PC-9 (cell line): ENCODE measurements around the gene PTS. TPM values are rescaled to one million over a fixed set of nuclear protein-coding genes. Genes with fewer than 3 reads are reported as not detected.

Experiments
- Bru-seq: library from RNA; stranded (reverse); fragments of 400-500 nt; gene quantifications from one replicate; lab custom pipeline; 2021; lab: Mats Ljungman, UMichigan
- BruChase-seq, 2 experiments: library from RNA; stranded (reverse); fragments of 400-500 nt; gene quantifications; one replicate each; lab custom pipeline; 2021; lab: Mats Ljungman, UMichigan
- BruUV-seq: library from RNA; stranded (reverse); fragments of 400-500 nt; replicated peaks from 2 replicates; lab custom pipeline; 2021; lab: Mats Ljungman, UMichigan
- CTCF ChIA-PET: fragments of 300-600 bp; sonication (Branson Sonifier 250); formaldehyde crosslinking; loops from one replicate; lab custom pipeline; 2022; ENCODE audit warnings: antibody characterized with exemption; lab: Charles Lee
- POLR2A ChIA-PET: fragments of 300-600 bp; sonication (Branson Sonifier 250); formaldehyde crosslinking; loops from one replicate; lab custom pipeline; 2022; ENCODE audit warnings: antibody characterized with exemption; ENCODE audit not compliant: unreplicated experiment; lab: Charles Lee
- DNase-seq, 2 experiments: peaks; one replicate each; pipeline versions ENCODE4 v3.0.0 to v3.0.0-alpha.2; 2015 to 2022; ENCODE audit warnings: mixed read lengths in 1 of 2
- H2AFZ ChIP-seq: fragments of 200-600 bp; sonication (generic); 2 replicates; pipeline ENCODE4 v1.8.1; 2017; ENCODE audit warnings: antibody characterized with exemption
- H3F3A ChIP-seq: fragments of 200-600 bp; sonication (generic); 2 replicates; pipeline ENCODE4 v1.8.1; 2017; ENCODE audit warnings: antibody characterized with exemption, mild to moderate bottlenecking, low read depth; ENCODE audit not compliant: insufficient read depth
- H3K27ac ChIP-seq: fragments of 200-600 bp; sonication (generic); 2 replicates; pipeline ENCODE4 v1.6.1; 2016; ENCODE audit warnings: mixed run types
- H3K27me3 ChIP-seq: fragments of 200-600 bp; sonication (generic); 2 replicates; pipeline ENCODE4 v1.6.1; 2016; ENCODE audit warnings: low read depth, mixed run types; ENCODE audit not compliant: insufficient read depth
- H3K36me3 ChIP-seq: fragments of 200-600 bp; sonication (generic); 2 replicates; pipeline ENCODE4 v1.6.1; 2016; ENCODE audit warnings: low read depth, mixed run types
- H3K4me1 ChIP-seq: fragments of 200-600 bp; sonication (generic); replicated peaks from 2 replicates; pipeline ENCODE4 v1.6.1; 2016; ENCODE audit warnings: mixed run types; ENCODE audit not compliant: insufficient read depth
- H3K4me2 ChIP-seq: fragments of 200-600 bp; sonication (generic); 2 replicates; pipeline ENCODE4 v1.6.1; 2017; ENCODE audit warnings: mixed run types
- H3K4me3 ChIP-seq: fragments of 200-600 bp; sonication (generic); 2 replicates; pipeline ENCODE4 v1.6.1; 2016; ENCODE audit warnings: mixed run types
- H3K79me2 ChIP-seq: fragments of 200-600 bp; sonication (generic); 2 replicates; pipeline ENCODE4 v1.6.1; 2017; ENCODE audit warnings: low read depth, mixed run types
- H3K9me2 ChIP-seq: fragments of 200-600 bp; sonication (generic); 2 replicates; pipeline ENCODE4 v1.8.1; 2017; ENCODE audit warnings: mild to moderate bottlenecking; ENCODE audit not compliant: insufficient read depth
- H3K9me3 ChIP-seq: fragments of 200-600 bp; sonication (generic); 2 replicates; pipeline ENCODE4 v1.8.1; 2016; ENCODE audit warnings: low read depth; ENCODE audit not compliant: insufficient read depth
- H4K20me1 ChIP-seq: fragments of 200-600 bp; sonication (generic); 2 replicates; pipeline ENCODE4 v1.8.1; 2017; ENCODE audit not compliant: insufficient read depth
- EZH2 ChIP-seq: fragments of 200-600 bp; sonication (generic); IDR thresholded peaks from 2 replicates; pipeline ENCODE4 v1.8.0; 2017; ENCODE audit warnings: antibody characterized with exemption, low read depth
- intact Hi-C: fragments of 100-400 bp; cut with micrococcal nuclease; formaldehyde crosslinking; loops from one replicate; pipeline ENCODE4 v1.10.0; 2022; ENCODE audit not compliant: unreplicated experiment
- long read RNA-seq: library from polyadenylated mRNA; stranded (forward); transcript quantifications from one replicate; pipeline ENCODE4 v2.0.0, GENCODE V29; 2022
- total RNA-seq: library from RNA; stranded (reverse); gene quantifications from 2 replicates; pipeline ENCODE4 v1.2.3, GENCODE V29; 2021
- TF ChIP-seq, protein P1 (sequence below): fragments of 200-600 bp; sonication (generic); conservative IDR thresholded peaks from 2 replicates; pipeline ENCODE4 v1.6.1; 2017; ENCODE audit warnings: mixed run types, antibody characterized with exemption, mild to moderate bottlenecking, moderate library complexity

Gene PTS
- total RNA-seq: 37.6 and 43.0 TPM in 2 replicates
- Bru-seq, nascent RNA: percentile 91 among the genes with signal in this experiment
- BruChase-seq, experiment 1, labeled RNA remaining after a 2-hour chase: percentile 92 among the genes with signal in this experiment
- percentile 87 among the genes with signal in this experiment for BruChase-seq, experiment 2, labeled RNA remaining after a 6-hour chase
- long read RNA-seq, transcript PTS-201 (6 exons, 935 nt): major isoform, 68 of 79 reads
- long read RNA-seq, partial matches to known transcripts: 3 of 79 reads
- long read RNA-seq, other reads (novel, unspliced or antisense): 4 of 79 reads

DNA sequence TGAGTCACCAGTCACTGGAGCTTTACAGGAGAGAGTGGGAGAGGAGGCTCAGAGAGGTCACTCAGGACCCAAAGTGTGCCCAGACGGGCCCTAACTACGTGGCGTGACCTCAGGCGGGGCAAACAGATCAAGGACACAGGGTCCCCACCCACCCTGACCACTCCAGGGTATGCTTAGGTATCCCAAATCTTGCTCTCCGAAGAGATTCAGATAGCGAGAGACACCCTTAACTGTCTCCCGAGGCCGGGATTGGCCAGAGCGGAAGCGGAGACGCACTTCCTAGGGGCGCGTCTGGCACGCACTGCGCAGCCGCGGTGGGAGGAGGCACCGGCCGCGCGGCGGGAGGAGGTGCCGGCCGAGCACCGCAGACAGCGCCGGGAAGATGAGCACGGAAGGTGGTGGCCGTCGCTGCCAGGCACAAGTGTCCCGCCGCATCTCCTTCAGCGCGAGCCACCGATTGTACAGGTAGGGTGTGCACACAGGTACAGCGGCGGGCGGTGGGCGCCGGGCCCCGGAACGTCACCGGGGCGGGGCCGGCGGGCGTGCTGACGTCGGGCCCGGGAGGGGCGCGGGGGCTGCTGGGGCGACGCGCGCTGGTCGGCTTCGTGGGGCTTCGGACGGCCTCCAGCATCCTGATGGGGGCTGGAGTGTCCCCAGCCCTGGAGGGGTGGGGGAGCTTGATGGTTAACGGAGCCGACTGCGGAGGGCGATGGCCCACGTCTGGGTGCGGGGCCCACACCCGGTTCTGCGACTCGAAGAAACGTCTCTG lies at the start of gene PTS:
Gene PTS, plus strand, starts transcription at position 367 of the 769 bp plus-strand sequence. Its CDS starts 16 bp downstream, at position 383.
- no TSS peak for BruUV-seq
- Histone ChIP-seq H2AFZ (peak within 1 kb of the TSS; percentile 95), H3K27ac (peak within 1 kb of the TSS; percentile 76), H4K20me1 (no peaks in the 10 kb centered on the region), H3K9me2 (no peaks in the 10 kb centered on the region), H3K27me3 (no peaks in the 10 kb centered on the region), H3K79me2 (peaks cover 32% of the 10 kb centered on the region), H3K9me3 (no peaks in the 10 kb centered on the region), H3K4me2 (peak within 1 kb of the TSS; percentile 96), H3K4me1 (peaks cover 17% of the 10 kb centered on the region), H3K36me3 (peaks cover 23% of the 10 kb centered on the region), H3F3A (no peaks in the 10 kb centered on the region), H3K4me3 (peak within 1 kb of the TSS; percentile 98)
- CTCF ChIA-PET: interaction anchor here (0.7 kb wide), 1 partner anchor 635 kb away, joined by 7 read pairs; no protein-coding TSS in a partner anchor
- TF ChIP-seq, protein P1, sequence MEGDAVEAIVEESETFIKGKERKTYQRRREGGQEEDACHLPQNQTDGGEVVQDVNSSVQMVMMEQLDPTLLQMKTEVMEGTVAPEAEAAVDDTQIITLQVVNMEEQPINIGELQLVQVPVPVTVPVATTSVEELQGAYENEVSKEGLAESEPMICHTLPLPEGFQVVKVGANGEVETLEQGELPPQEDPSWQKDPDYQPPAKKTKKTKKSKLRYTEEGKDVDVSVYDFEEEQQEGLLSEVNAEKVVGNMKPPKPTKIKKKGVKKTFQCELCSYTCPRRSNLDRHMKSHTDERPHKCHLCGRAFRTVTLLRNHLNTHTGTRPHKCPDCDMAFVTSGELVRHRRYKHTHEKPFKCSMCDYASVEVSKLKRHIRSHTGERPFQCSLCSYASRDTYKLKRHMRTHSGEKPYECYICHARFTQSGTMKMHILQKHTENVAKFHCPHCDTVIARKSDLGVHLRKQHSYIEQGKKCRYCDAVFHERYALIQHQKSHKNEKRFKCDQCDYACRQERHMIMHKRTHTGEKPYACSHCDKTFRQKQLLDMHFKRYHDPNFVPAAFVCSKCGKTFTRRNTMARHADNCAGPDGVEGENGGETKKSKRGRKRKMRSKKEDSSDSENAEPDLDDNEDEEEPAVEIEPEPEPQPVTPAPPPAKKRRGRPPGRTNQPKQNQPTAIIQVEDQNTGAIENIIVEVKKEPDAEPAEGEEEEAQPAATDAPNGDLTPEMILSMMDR: no peak
- no peak for TF ChIP-seq EZH2
- peak; percentile 82 to 83 for DNase-seq
- intact Hi-C loops: loop anchor here (2.0 to 10.0 kb wide), 2 partner anchors 55 to 359 kb away; no protein-coding TSS in a partner anchor
- POLR2A ChIA-PET: interaction anchor here (0.7 kb wide), 1 partner anchor 236 kb away, joined by 5 read pairs; no protein-coding TSS in a partner anchor

DNA sequence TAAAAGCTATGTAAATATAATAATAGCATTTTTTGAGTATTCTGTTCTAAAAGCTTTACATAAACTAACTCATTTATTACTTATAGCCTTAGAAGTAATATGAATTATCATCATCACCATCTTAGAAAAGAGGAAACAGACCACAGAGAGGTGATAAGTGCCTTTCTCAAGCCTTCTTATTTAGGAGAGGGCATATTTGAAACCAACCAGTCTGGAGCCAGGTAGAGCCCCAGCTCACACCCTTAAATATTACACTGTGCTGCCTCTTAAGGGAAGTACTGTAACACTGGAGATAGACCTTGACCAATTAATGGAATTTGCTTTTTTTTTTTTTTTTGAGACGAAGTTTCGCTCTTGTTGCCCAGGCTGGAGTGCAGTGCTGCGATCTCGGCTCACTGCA lies 48.6 kb upstream of the PTS start:
- H4K20me1 ChIP-seq: no peaks in the 10 kb centered on the region
- H3K79me2 ChIP-seq: no peaks in the 10 kb centered on the region
- H3K9me2 ChIP-seq: no peaks in the 10 kb centered on the region
- BruUV-seq: no TSS peak
- peaks cover 9% of the 10 kb centered on the region for H3F3A ChIP-seq
- no peaks in the 10 kb centered on the region; the same call in 1 of the 2 replicates for H3K9me3 ChIP-seq
- H3K4me1 ChIP-seq: peaks cover 16% of the 10 kb centered on the region
- no peaks in the 10 kb centered on the region for H3K27me3 ChIP-seq
- TF ChIP-seq, protein P1: no peak
- TF ChIP-seq EZH2: no peak
- intact Hi-C loops: no loop called here
- H3K4me2 ChIP-seq: no peak overlapping the region
- ChIA-PET CTCF (interaction anchor here (0.6 kb wide), 1 partner anchor 408 kb away, joined by 3 read pairs; no protein-coding TSS in a partner anchor), POLR2A (no interaction called here)
- H3K4me3 ChIP-seq: no peak overlapping the region
- H3K36me3 ChIP-seq: no peaks in the 10 kb centered on the region
- H2AFZ ChIP-seq: no peak overlapping the region
- no peak for DNase-seq
- H3K27ac ChIP-seq: no peak overlapping the region

DNA sequence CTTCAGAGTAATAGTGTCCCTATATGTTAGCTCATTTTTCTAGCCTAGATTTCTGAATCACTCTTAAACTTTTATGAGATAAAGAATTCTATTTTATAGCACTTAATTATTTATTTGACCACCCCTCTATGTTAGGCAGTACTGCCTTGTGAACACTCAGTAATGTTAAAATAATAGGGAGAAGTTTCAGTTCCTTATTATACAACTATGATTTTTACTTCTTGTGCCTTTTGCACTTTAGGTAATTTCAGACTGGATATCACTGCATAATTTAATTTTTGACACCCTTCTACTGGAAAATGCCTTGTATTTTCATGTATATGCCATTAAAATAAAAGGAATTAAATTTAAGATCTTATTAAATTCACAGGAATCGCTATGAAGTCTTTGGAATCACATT lies 47.8 kb upstream of the PTS start:
- intact Hi-C loops: no loop called here
- Histone ChIP-seq H3K27me3 (no peaks in the 10 kb centered on the region), H3F3A (peaks cover 9% of the 10 kb centered on the region), H4K20me1 (no peaks in the 10 kb centered on the region), H3K9me2 (no peaks in the 10 kb centered on the region), H3K4me2 (no peak overlapping the region), H3K36me3 (no peaks in the 10 kb centered on the region), H3K79me2 (no peaks in the 10 kb centered on the region), H3K4me3 (no peak overlapping the region), H2AFZ (no peak overlapping the region), H3K27ac (no peak overlapping the region), H3K9me3 (no peaks in the 10 kb centered on the region; the same call in 1 of the 2 replicates), H3K4me1 (peaks cover 16% of the 10 kb centered on the region)
- no TSS peak for BruUV-seq
- ChIA-PET POLR2A (no interaction called here), CTCF (no interaction called here)
- no peak for DNase-seq
- no peak for TF ChIP-seq EZH2
- TF ChIP-seq, protein P1: no peak
